MV-4-11 (cell line): ENCODE data around the gene MAP1S.

ENCODE experiments used
- DNase-seq: peaks from one replicate; lab custom pipeline; 2025; lab: John Stamatoyannopoulos, UW

The MAP1S gene

DNA sequence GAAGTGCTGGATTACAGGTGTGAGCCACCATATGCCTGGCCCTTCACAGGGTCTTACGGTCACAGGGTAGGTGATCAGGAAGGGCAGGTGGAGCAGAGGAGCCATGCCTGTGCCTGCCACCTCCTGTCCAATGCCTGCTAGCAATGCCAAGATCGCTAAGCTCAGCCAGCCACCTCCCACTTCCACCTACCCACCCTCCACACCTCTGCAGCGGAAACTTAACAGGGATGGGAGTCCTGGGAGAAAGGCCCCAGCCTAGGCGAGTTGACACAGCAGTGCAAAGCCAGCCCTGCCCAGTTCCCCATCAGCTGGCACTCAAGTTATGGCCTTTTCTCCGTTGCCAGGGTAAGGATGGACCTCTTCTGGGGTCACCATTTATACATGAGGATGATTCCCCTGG lies 16.1 kb downstream of the MAP1S start:
- no peak for DNase-seq

DNA sequence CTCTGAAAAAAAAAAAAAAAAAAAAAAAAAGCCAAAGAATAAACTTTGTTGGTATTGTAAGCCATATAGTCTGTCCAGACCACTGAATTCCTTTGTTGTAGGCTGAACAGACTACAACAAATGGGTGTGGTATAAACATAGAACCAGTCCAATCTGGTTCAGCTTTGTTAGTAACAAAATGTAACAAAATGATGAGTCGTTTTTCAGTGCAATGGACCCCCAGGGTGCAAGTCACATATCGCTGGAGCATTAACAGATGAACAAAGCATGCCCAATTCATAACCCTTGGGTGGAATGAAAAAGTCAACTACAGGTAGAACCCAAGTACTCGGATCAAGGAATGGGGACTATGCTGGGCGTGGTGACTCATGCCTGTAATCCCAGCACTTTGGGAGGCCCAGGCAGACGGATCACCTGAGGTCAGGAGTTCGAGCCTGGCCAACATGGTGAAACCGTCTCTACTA lies 18.4 kb downstream of the MAP1S start:
- no peak for DNase-seq

DNA sequence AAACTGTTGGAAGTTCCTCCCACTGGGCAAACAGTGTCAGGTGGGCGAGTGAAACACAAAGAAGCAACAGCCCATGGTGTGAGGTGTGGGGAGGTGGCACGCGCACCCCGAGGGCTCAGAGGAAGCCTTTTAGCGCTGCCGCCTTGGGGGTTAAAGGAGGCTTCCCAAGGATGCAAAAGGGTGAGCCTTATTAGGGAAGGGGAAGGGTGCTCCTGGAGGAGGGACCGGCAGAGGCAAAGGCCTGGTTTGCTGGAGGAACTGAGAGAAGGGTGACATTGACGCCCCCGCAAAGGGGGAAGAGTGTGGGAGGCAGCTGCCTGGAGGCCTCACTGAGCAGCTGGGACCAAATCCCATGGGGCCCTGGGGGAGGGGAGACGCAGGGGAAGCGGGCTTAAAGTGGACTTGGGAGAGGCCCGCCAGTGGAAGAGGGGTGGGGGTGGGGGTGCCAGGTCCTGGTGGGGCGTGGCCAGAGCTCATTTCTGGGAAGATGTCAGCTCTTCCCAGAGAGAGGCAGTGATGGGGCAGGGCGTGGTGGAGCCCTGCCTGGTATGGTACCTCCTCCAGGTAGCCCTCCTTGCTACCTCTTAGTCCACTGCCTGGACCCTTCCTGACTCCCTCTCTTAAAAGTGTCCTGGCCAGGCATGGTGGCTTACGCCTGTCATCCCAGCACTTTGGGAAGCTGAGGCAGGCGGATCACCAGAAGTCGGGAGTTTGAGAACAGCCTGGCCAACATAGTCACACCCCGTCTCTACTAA lies 20.0 kb downstream of the MAP1S start:
- peak; percentile 96 for DNase-seq

DNA sequence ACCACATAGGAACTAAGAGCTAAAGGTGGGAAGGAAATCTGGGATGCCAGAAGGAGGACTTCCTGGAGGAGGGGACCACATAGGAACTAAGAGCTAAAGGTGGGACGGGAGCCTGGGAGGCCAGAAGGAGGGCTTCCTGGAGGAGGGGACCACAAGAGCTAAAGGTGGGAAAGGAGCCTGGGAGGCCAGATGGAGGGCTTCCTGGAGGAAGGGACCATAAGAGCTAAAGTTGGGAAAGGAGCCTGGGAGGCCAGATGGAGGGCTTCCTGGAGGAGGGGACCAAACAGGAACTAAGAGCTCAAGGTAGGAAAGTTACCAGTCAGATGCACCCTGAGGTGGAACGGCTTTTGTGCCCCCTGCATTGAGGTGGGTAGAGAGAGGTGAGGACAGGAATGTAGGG lies 22.2 kb downstream of the MAP1S start:
- DNase-seq: no peak

DNA sequence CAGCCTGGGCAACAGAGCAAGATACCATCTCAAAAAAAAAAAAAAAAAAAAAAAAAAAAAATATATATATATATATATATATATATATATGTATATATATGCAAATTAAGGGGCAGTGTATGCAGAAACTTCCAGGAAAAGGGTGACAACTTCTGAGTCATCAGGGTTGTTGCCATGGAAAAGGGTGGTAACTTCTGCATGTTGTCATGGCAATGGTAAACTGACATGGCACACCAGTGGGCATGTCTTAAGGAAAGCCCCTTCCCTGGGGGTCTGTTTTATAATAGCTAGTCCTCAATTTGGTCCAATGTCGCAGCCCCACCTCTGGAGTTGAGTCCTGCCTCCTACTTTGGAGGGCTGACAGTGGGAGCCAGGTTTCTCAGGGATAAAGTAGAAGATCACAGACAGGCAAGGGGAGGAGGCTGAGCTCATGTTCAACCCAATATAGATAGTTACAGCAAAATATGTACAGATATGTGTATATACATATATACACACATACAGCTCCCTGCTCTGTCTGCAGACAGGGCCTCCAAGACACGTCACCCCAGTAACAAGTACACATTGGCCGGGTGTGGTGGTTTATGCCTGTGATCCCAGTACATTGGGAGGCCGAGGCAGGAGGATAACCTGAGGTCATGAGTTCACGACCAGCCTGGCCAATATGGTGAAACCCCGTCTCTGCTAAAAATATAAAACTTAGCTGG lies 24.7 kb downstream of the MAP1S start:
- DNase-seq: peak; percentile 83

DNA sequence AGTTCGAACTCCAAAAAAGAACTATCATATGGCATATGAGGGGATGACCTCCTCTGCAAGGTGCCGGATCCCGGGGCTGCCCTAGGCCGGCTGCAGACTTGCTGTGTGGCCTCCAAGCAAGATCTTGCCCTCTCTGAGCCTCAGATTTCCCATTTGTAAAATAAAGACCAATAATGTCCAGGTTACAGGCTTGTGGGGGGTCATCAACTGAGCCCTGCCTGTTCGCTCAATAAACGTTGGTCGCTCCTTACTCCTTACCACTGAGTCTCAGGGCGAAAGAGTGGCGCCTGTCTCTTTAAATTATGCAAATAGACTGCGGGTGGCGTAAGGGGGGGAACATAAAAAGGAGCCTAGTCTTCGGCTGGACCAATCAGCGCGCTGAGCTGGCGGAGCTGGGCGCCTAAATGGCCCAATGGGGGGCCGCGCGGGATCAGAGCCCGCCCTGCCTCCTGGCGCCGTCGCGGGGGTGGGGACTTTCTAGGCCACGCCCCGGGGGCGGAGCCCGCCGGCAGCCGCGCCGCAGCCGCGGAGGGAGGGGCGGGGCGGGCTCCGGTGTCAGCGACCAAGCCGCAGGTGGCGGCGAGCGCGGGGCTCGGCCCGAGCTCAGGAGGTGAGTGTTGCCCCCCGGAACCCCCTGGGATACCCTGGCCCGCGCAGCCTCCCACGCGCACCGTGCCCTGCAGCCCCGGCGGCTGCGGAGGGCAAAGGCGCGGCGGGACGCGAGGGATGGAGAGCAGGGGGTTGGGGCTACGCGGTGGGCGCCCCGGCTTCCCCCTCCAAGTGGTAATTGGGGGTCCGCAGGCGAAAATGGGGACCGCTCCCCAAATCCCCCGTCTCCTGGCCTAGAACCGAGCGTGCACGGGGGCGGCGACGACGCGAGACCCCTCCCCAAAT lies 28.2 kb downstream of the MAP1S start:
- peak; percentile 98 for DNase-seq

DNA sequence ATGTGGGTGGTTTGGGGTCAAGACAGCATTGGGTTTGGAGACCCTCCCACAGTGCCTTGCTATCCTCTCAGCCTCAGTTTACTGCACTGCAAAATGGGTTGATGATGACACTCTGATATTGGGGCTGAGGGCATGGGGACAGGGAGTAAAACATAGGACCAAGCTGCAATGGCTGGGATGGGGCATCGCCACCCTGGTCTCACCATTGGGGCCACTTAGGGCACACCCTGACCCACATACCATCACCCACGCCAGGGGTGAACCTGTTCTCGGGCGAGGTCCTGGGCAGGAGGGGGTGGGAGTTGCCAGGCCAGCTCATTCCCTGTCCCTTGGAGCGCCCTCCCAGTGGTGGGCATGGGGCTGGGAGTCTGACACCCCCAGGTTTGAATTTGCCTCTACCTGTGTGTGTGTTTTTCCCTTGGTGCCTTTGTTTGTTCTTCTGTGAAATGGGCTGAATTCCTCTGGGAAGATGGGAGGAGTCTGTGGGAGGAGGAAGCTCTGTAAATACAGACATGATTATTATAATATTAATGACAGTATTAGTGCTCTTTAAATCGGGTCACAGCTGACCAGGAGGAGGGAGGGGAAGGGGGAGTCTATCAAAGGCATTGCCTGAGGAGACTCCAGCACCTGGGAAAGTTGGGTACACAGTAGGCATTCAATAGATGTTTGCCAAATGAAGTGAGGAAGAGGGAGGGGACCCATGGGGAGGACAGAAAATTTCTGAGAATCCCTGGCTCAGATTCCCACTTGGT lies 29.8 kb downstream of the MAP1S start:
- DNase-seq: no peak

DNA sequence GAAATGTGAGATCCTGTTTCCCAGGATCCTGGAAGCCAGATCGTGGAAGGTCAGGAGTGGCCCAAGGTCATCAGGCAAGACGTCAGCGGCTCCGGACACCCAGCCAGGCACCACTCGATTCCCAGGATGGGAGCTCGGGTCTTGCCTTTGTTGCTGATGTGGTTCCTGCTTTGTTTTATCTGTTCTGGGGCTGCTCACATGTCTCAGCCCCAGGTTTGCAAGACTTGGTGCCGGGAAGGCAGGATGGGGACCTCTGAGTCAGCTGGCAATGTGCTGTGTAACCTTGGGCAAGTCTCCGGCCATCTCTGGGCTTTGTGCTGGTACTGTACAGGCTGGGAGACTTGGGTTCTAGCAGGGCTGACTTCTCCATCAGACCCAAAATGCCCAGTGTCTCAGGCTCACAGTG lies 30.6 kb downstream of the MAP1S start:
- no peak for DNase-seq

DNA sequence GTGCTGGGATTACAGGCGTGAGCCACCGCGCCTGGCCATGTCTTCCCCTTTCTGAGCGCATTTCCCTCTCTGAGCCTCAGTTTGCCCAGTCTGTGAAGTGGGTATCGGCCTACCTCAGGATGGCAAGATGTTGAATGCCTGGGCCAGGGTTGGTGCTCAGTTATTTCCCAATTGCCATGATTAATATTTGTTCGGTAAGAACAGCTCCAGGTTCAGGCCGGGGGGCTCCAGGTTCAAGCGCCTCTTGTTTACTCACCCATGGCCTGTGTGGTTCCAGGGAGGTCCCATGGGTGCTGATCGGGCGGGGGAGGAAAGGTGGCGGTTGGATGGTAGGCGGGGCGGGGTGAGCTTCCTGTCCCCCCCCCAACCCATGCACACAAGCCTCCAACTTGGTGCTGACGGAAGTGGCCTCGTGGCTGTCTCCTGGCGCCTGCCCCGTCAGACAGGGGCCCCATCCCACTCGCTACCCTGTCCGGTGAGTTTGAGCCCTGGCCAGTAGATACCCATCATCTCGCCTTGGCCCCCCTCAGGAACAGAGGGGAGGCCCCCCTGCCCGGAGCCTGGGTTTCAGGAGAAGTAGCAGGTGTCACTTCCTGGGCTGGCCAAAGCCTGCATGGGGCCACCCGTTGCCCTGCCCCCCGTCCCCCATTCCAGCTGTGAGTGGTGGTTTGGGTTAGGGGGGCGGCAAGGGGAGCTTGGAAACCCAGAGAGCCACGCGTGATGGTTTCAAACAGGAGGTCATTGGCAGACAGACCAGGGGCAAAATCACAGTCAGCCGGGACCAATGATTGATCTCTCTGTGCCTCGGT lies 32.0 kb downstream of the MAP1S start, which contains the start of gene FCHO1:
Gene FCHO1, plus strand, starts transcription at position 375 of the 809 bp plus-strand sequence. CDS start 3,688 bp downstream, outside the sequence.
- DNase-seq: peak; percentile 84

DNA sequence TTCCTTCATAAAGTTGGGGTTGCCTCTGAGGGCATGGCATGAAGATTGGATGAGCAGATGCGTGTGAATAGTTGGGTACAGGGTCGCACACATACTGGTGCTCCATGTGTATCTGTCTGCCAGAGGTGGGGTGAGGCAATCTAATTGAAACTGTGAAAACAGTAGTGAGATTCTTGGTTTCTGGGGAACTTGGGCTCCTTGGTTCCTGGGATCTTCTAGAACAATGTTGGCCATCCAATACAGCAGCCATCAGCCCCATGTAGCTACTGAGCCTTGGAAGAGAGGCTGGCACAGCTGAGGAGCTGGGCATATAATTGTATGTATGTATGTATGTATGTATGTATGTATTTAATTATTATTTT lies 32.6 kb downstream of the MAP1S start:
- peak; percentile 77 for DNase-seq

DNA sequence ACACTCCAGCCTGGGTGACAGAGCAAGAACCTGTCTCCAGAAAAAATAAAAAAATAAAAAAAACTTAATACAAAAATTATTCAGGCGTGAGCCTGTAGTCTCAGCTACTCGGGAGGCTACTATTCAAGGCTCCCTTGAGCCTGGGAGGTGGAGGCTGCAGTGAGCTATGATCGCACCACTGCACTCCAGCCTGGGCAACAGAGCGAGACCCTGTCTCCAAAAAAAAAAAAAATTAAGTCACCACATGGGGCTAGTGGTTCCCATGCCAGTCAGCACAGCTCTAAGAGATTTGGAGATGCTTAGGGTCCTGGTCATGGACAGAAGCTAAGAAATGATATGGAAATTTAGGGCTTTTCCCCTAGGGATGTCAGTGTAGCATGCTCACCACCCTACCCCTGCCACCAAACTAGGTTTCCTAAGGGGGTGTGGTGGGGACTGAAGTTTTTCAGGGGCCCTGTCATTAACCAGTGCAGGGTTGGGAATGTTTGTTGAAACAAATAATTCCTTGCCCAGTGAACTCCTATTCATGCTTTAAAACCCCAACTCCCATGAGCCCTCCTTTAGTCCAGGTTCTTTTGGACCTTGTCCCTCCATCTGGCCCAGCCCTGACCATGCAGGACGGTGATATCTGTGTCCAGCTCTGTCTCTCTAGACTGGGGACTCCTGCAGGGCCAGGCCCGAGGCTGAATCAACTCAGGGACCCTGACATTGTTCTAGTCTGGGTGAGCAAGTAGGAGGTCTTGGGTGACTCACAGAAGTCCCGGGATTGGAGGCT lies 33.8 kb downstream of the MAP1S start:
- no peak for DNase-seq

DNA sequence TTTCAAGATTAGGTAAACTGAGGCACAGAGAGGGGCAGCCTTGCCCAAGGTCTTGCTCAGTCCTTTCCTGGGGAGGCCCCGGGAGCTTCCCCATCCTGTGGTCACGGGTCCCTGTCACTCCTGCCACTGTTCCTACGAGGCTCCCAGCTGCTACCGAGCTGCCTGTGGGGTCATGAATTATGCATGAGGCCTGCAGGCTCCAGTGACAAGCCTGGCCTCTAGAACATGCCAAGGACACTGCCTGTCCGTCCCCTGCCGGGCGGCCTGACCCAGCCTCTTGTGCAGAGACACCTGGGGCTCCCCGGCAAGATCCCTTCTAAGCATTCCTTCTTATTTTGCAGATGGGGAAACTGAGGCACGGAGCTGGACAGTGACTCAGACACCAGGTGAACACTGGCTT lies 34.7 kb downstream of the MAP1S start:
- no peak for DNase-seq

DNA sequence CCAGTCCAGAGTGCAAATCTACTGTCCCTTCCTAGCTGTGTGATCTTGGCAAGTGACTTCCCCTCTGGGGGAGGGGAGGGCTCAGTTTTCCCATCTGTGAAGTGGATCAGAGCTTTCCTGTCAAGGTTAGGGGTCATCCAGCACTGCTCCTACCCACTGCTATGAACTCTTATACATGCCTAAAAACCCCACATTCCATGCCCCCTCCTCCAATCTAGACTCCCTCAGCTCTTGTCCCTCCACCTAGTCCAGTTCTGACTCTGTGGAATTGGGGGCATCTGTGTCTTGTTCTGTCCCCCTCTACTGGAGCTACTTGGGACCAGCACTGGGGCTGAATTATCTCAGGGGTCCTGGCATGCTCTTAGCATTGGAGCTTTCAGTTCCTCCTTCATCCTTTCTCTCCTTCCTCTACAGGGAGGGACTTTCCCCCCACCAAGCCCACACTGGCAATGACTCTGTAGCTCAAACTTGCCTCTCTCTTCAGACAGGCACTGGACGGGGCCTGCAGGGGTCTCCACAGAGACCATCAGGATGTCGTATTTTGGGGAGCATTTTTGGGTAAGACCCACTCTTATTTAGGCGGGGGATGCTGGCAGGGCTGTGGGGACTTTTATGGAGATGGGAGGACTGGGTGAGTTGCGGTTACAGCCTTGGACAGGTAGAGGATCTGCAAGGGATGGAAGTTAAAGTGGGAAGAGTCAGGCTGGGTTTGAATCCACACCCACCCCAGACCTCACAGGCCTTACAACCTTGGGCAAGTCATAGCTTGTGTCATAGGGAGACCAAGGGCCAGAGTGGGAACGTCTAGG lies 35.6 kb downstream of the MAP1S start:
- peak; percentile 92 for DNase-seq

DNA sequence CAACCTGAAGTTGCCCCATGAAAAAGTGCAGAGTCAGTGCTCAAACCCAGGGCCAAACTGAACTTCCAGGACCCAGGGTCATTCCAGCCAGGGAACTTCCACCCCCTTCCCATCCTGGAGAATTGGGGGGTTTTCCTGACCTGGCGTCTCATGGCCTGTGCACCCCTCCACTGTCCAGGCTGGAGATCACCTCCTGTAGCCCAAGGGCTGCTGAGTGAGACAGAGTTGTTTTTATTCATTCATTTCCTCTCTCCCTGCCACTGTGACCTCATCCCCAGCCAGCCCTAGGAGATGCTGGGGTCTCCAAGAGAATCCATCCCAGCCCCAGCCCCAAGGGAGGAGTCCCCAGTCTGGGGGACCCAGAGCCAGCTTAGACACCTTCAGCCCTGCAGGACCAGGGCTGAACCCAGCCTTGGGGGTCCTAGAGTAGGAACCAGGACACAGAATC lies 36.2 kb downstream of the MAP1S start:
- DNase-seq: no peak

DNA sequence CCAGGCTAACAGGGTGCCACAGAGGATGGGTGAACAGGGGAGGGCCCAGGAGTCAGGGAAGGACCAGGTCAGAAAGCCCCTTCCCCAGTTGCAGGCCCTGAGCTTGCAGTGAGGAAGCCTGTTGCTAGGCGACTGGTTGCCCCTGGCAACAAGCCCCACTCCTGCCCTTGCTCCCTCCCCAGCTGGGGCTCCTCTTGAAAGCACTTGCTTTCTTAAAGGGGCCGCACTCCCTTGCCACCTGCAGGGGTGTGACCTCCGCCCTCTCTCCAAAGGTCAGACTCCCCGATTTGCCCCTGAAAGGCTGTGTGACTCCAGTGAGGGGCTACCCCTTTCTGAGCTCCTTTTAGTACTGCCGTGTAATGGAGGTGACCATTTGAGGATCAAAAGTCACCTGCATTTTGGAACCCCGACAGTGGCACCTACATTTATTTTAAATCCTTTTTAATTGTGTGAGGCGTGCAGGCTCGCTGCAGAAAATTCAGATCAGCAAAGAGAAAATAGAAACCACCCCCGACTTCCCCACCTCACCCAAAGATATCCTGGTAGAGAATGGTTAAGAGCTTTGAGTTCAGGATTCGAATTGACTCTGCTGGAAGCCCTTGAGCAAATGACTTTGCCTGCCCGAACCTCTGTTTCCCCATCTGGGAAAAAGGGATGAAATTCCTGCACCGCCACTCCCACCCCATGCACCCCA lies 36.8 kb downstream of the MAP1S start:
- no peak for DNase-seq

DNA sequence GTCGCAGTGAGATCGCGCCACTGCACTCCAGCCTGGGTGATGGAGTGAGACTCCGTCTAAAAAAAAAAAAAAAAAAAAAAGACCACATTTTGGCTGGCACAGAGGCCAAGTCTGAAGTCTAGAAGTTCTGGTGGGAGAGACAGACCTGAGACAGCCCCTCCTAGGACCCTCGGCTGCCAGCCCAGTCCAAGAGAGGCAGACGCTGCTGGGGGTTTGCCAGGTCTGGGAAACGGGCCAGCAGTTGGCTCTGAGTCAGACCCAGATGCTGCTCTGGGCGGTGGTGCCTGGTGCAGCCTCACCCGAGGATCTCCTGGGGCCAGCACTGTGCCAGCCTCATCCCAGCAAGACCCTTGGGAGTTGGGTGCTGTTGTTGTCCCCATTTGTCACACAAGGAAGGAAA lies 37.8 kb downstream of the MAP1S start:
- DNase-seq: no peak

DNA sequence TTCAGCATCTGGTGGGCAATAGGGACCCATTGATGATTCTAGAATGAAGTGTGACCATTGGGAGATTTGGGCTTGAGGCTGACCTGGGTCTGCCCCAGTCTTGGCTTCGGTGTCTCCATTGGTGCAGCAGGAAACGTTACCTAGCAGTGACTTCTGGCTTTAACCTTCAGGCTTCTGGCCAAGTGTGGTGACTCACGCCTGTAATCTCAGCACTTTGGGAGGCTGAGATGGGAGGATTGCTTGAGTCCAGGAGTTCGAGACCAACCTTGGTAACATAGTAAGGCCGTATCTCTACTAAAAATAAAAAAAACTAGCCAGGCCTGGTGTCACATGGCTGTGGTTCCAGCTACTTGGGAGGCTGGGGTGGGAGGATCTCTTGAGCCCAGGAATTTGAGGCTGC lies 39.2 kb downstream of the MAP1S start:
- no peak for DNase-seq

DNA sequence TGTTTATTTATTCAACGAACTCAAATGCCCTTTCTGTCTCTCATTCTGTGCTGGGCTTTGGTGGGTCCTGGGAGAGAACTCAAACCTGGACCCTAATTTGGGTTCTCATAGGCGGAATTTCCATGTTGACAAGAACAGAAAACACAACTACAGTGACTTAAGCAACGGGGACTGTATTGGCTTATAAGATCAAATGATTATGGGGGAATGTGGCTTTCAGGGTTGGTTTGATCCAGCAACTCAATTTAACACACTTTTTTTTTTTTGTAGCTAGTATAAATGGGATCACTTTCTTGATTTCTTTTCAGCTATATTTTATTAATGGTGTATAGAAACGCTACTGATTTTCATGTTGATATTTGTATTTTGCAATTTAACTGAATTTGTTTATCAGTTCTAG lies 41.9 kb downstream of the MAP1S start:
- no peak for DNase-seq
